ENCODE measurements around the gene SNX5.

Gene SNX5

DNA sequence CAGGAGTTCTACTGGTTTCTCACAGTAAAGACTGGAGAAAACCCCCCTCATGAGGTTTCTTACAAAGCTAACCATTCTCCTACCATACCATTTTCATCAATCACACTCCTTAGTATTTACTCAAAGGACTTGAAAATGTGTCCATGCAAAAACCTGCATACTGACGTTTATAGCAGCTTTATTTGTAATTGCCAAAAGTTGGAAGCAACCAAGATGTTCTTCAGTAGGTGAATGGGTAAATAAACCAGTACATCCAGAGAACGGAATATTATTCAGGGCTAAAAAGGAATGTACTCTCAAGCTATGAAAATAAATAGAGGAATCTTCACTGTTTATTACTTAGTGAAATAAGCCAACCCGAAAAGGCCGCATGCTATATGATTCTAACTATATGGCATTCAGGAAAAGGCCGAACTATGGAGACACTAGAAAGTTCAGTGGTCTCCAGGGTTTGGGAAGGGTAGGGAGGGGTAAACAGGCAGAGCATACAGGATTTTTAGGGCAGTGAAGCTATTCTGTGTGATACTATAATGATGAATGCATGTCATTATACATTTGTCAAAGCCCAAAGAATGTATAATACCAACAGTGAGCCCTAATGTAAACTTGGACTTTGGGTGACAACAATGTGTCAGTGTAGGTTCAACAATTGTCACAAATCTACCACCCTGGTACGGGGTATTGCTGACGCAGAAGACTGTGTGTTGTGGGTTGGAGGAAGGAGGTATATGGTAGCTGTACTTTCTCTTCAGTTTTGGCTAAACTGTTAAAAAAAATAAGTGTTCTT lies 50.6 kb downstream of the SNX5 start:
- H3K9me3 ChIP-seq (ENCODE audit: control insufficient read depth, low read length): no peaks in the 10 kb centered on the region
- H3K9ac ChIP-seq: no peak overlapping the region
- H3K4me2 ChIP-seq (ENCODE audit: low read length): no peak overlapping the region
- H3K79me2 ChIP-seq: no peaks in the 10 kb centered on the region
- H3K27me3 ChIP-seq (ENCODE audit: control insufficient read depth, insufficient read depth, low read length): no peaks in the 10 kb centered on the region
- H3K4me3 ChIP-seq (ENCODE audit: low read depth, low read length): no peak overlapping the region
- TF ChIP-seq, protein P1, sequence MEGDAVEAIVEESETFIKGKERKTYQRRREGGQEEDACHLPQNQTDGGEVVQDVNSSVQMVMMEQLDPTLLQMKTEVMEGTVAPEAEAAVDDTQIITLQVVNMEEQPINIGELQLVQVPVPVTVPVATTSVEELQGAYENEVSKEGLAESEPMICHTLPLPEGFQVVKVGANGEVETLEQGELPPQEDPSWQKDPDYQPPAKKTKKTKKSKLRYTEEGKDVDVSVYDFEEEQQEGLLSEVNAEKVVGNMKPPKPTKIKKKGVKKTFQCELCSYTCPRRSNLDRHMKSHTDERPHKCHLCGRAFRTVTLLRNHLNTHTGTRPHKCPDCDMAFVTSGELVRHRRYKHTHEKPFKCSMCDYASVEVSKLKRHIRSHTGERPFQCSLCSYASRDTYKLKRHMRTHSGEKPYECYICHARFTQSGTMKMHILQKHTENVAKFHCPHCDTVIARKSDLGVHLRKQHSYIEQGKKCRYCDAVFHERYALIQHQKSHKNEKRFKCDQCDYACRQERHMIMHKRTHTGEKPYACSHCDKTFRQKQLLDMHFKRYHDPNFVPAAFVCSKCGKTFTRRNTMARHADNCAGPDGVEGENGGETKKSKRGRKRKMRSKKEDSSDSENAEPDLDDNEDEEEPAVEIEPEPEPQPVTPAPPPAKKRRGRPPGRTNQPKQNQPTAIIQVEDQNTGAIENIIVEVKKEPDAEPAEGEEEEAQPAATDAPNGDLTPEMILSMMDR (IDR thresholded peaks at IDR 0.05): no peak
- no peak overlapping the region for H2AFZ ChIP-seq
- no peaks in the 10 kb centered on the region for H3K36me3 ChIP-seq (ENCODE audit: control insufficient read depth, insufficient read depth, low read length)
- no peaks in the 10 kb centered on the region for H3K4me1 ChIP-seq
- no peak overlapping the region for H3K27ac ChIP-seq

DNA sequence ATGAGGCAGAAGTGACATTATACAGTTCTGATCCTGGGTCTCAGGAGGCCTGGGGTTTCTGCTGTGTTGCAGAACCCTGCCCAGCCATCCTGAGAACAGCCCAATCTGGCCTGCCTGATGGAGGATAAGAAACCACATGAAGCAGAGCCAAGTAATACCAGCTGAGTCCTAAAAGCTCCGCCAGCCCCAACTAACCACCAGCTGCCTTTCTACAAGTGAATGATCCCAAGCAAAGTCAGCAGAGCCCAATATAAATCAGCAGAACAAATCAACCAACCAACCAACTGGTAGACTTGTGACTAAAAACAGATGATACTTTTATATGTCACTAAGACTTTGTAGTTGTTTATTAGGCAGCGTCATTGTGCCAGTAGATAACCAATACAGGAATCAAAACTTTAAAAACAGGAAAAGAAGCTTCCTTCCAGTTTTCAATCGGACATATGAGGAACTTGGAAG lies 52.1 kb downstream of the SNX5 start:
- H3K27me3 ChIP-seq (ENCODE audit: control insufficient read depth, insufficient read depth, low read length): no peaks in the 10 kb centered on the region
- H3K4me3 ChIP-seq (ENCODE audit: low read depth, low read length): no peak overlapping the region

DNA sequence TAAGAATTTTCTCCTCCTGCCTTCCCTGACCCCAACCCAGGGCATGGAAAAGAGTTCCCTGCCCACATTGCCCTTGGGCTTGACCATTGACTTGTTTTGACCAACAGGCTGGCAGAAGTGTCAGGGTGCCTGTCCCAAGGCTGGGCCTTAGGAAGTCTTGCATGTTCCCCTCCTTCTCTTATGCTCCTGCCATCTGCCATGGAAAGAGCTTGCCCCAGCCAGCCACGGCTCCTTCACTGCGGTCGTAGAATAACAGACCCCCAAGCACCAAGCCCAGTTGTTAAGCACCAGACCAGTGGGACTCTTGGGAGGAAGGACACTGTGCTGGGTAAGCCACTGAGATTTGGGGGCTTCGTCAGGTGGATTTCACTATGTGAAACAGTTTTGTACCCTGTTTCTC lies 53.6 kb downstream of the SNX5 start:
- Histone ChIP-seq H3K4me2 (ENCODE audit: low read length) (no peak overlapping the region), H3K4me3 (ENCODE audit: low read depth, low read length) (no peak overlapping the region), H3K27ac (no peak overlapping the region), H3K9ac (no peak overlapping the region), H3K4me1 (peaks cover 16% of the 10 kb centered on the region), H3K9me3 (ENCODE audit: control insufficient read depth, low read length) (no peaks in the 10 kb centered on the region), H3K27me3 (ENCODE audit: control insufficient read depth, insufficient read depth, low read length) (no peaks in the 10 kb centered on the region), H2AFZ (no peak overlapping the region), H3K36me3 (ENCODE audit: control insufficient read depth, insufficient read depth, low read length) (no peaks in the 10 kb centered on the region), H3K79me2 (no peaks in the 10 kb centered on the region)
- TF ChIP-seq, protein P1 (IDR thresholded peaks at IDR 0.05): no peak

More for the DNA sequence above, 52.1 kb downstream of the SNX5 start:
- no peaks in the 10 kb centered on the region for H3K36me3 ChIP-seq (ENCODE audit: control insufficient read depth, insufficient read depth, low read length)
- H3K27ac ChIP-seq: no peak overlapping the region
- H3K4me2 ChIP-seq (ENCODE audit: low read length): no peak overlapping the region
- TF ChIP-seq, protein P1 (IDR thresholded peaks at IDR 0.05): no peak
- H3K9ac ChIP-seq: no peak overlapping the region
- no peaks in the 10 kb centered on the region for H3K9me3 ChIP-seq (ENCODE audit: control insufficient read depth, low read length)
- no peak overlapping the region for H2AFZ ChIP-seq
- peaks cover 1% of the 10 kb centered on the region for H3K4me1 ChIP-seq
- H3K79me2 ChIP-seq: no peaks in the 10 kb centered on the region

DNA sequence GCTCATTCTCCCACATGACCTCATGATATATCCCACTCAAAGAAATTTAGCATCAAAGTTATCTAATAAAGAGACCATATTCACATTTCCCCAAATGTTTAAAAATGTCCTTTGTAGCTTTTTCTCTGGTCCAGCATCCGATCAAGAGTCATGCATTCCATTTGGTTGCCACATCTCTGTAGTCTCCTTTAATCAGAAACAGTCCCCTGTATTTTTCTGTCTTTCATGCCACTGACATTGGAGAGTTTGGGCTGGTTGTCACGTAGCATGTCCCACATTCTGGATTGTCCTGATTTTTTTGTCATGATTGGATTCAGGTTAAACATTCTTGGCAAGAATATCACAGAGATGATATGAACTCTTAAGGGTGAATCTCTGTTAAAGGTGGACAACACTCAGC lies 55.7 kb downstream of the SNX5 start:
- Histone ChIP-seq H3K4me1 (peaks cover 23% of the 10 kb centered on the region), H3K27ac (no peak overlapping the region), H3K79me2 (no peaks in the 10 kb centered on the region), H2AFZ (no peak overlapping the region), H3K9ac (no peak overlapping the region), H3K27me3 (ENCODE audit: control insufficient read depth, insufficient read depth, low read length) (no peaks in the 10 kb centered on the region), H3K36me3 (ENCODE audit: control insufficient read depth, insufficient read depth, low read length) (no peaks in the 10 kb centered on the region), H3K4me3 (ENCODE audit: low read depth, low read length) (no peak overlapping the region), H3K9me3 (ENCODE audit: control insufficient read depth, low read length) (no peaks in the 10 kb centered on the region), H3K4me2 (ENCODE audit: low read length) (no peak overlapping the region)
- TF ChIP-seq, protein P1 (IDR thresholded peaks at IDR 0.05): no peak

DNA sequence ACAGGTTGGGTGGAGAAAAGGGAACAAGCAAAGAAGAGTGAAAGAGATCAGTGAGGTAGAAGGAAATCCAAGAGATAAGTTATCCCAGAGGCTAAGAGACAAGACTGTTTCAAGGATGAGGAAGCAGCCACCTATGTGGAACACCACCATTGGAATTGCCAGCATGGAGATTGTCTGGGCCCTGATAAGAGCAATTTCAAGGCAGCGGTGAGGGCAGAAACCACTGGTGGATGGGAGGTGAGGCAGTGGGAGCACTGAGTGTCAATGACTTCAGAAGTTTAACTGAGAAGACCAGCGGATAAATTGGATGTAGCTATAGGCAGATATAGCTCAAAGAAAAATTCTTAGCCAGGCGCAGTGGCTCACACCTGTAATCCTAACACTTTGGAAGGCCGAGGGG lies 56.7 kb downstream of the SNX5 start:
- peaks cover 23% of the 10 kb centered on the region for H3K4me1 ChIP-seq
- H3K36me3 ChIP-seq (ENCODE audit: control insufficient read depth, insufficient read depth, low read length): no peaks in the 10 kb centered on the region
- no peak overlapping the region for H3K4me3 ChIP-seq (ENCODE audit: low read depth, low read length)
- H2AFZ ChIP-seq: no peak overlapping the region
- no peak overlapping the region for H3K27ac ChIP-seq
- H3K79me2 ChIP-seq: no peaks in the 10 kb centered on the region
- no peak overlapping the region for H3K4me2 ChIP-seq (ENCODE audit: low read length)
- H3K9ac ChIP-seq: no peak overlapping the region
- no peaks in the 10 kb centered on the region for H3K9me3 ChIP-seq (ENCODE audit: control insufficient read depth, low read length)
- TF ChIP-seq, protein P1 (IDR thresholded peaks at IDR 0.05): no peak
- H3K27me3 ChIP-seq (ENCODE audit: control insufficient read depth, insufficient read depth, low read length): no peaks in the 10 kb centered on the region
